Activated T-cell treated with anti-CD3 and anti-CD28 coated beads, Interleukin-2, amount 50 U/mL, for 4 hours (primary cell): ENCODE results near the gene CRYBA4. TPM values are rescaled to one million over a fixed set of nuclear protein-coding genes. Genes with fewer than 3 reads are reported as not detected.

Experiments
- ATAC-seq, 2 donors: fragments of 200-7000 bp; cut with Tn5 transposase; one replicate each; pipeline ENCODE4 v1.10.0; 2021
- DNase-seq: peaks from one replicate; pipeline ENCODE4 v3.0.0-alpha.2; 2020
- H3K27me3 Mint-ChIP-seq: one replicate; pipeline ENCODE4 v1.8.0; 2021; ENCODE audit warnings: low read depth, mixed read lengths
- H3K36me3 Mint-ChIP-seq: one replicate; pipeline ENCODE4 v1.8.0; 2022; ENCODE audit warnings: mixed read lengths; ENCODE audit not compliant: insufficient read depth
- H3K4me1 Mint-ChIP-seq: one replicate; pipeline ENCODE4 v1.8.0; 2021; ENCODE audit warnings: low read depth, mixed read lengths
- H3K4me3 Mint-ChIP-seq: one replicate; pipeline ENCODE4 v1.8.0; 2021; ENCODE audit warnings: mild to moderate bottlenecking, moderate library complexity, mixed read lengths
- H3K9me3 Mint-ChIP-seq: one replicate; pipeline ENCODE4 v1.8.0; 2021; ENCODE audit warnings: mixed read lengths
- total RNA-seq, 3 donors: library from RNA; stranded (reverse); gene quantifications; one replicate each; pipeline ENCODE4 v1.2.1, GENCODE V29; 2021

CRYBA4 gene
- total RNA-seq, 3 donors from 2014 or later, result not detected

- Mint-ChIP-seq H3K9me3 (no peaks in the 10 kb centered on the region), H3K36me3 (no peaks in the 10 kb centered on the region), H3K4me1 (peaks cover 36% of the 10 kb centered on the region), H3K27me3 (no peaks in the 10 kb centered on the region), H3K4me3 (no peak overlapping the region)
- ATAC-seq (peak in 1 of 2 donors; percentile 50), DNase-seq (no peak)
Observed at GRCh38 chr22:26650722-26651421, 29.1 kb downstream of the CRYBA4 start.

- ATAC-seq (no peak), DNase-seq (no peak)
- Mint-ChIP-seq H3K36me3 (no peaks in the 10 kb centered on the region), H3K4me3 (no peak overlapping the region), H3K27me3 (no peaks in the 10 kb centered on the region), H3K4me1 (peaks cover 29% of the 10 kb centered on the region), H3K9me3 (no peaks in the 10 kb centered on the region)
Observed at GRCh38 chr22:26651815-26652214, 30.1 kb downstream of the CRYBA4 start.

DNA sequence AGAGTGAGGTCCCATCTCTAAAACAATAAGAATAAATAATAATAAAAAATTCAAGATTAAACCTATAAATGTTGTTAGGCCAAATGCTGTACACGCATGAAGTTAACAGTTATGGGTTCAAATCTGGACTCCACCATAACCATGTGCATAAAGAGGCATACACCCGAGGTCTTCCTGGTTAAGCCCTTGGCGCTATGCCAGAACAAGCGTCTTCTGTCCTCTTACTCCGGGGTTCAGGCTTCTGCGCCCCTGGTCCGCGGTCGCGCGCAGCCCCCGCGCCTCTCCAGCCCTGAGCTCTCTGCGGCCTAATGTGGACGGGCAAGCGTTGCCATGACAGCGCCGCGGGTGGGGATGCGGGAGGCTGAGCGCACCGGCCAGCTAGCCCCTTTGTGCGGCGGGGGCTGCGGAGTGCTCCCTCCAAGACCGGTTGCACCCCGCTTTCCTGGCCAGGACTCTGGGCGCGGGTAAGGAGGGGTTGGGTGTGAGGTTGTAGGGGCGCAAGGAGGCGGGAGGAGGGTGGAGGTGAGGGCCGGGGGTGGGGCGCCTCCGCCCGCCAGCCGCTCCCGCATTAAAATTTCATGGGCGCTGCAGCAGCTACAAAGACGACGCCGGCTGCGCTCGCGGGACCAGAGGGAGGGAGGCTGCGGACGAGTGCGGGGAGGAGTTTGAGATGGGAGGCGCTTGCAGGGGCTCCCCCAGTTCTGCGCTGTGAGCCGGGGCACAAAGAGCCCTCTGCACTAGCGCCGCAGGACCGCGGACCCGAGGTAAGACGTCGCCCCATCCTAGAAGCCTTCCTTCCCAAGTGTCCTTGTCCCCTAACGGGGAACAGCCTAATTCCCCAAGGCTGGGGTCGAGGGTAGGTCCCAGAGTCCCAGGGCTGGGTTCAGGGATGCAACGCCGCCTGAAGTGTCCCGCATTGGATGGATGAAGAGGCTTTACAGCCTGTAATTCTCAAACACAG is 35.4 kb downstream of the CRYBA4 start, which contains the start of gene MIAT:
Gene MIAT (plus strand): TSS at position 698 of the 961 bp plus-strand sequence.
- Mint-ChIP-seq H3K4me1 (peaks cover 25% of the 10 kb centered on the region), H3K27me3 (no peaks in the 10 kb centered on the region), H3K9me3 (no peaks in the 10 kb centered on the region), H3K4me3 (peak within 1 kb of the TSS; percentile 90), H3K36me3 (no peaks in the 10 kb centered on the region)
- DNase-seq (peak; percentile 56), ATAC-seq (peak; percentile 80 to 88)

- peak; percentile 23 to 34 for ATAC-seq
- Mint-ChIP-seq H3K36me3 (no peaks in the 10 kb centered on the region), H3K4me1 (peaks cover 29% of the 10 kb centered on the region), H3K27me3 (no peaks in the 10 kb centered on the region), H3K9me3 (no peaks in the 10 kb centered on the region), H3K4me3 (peak overlapping the region; percentile 90)
- DNase-seq, result no peak
Observed at GRCh38 chr22:26658161-26658560, 36.4 kb downstream of the CRYBA4 start.

DNA sequence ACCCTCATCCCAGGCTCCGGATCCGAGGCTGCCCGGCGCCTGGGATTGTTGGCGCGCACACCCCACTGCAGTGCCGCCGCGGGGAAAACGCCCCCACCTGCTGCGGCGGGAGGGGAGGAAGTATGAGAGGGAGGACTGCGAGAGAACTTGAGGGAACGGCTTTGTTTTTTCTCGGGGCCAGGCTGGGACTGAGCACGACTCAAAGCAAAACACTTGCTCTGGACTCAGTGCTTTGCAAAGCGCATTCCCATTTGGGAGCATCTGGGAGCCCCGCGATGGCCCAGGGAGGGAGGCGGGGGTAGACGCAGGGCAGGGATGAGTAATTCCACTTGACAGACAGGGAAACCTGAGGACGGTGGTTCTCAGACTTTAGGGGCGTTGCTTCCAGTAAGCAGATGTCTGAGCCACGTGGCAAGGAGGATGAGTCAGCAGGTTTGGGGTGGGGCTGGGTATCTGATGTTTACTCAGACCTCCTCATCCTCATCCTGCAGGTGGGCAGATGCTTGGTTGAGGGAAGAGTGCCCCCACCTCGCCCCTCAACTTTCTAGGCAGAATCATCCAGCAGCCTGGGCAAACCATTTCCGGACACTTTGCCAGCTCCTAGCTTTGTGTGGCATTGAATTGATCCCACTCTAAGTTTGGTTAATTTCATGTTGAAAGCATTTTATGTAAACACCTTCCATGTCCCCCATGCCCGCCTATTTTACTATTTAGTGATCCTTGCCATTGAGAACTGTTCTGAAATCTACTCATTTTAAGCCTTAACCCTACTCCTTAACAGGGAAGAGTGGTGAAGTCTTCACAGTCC is 37.1 kb downstream of the CRYBA4 start:
- DNase-seq, result peak; percentile 83
- Mint-ChIP-seq H3K36me3 (no peaks in the 10 kb centered on the region), H3K9me3 (no peaks in the 10 kb centered on the region), H3K27me3 (no peaks in the 10 kb centered on the region), H3K4me3 (peak overlapping the region; percentile 90), H3K4me1 (peaks cover 32% of the 10 kb centered on the region)
- ATAC-seq, result peak; percentile 84 to 85

GRCh38 chr22:26660356-26660755 is 38.6 kb downstream of the CRYBA4 start:
- ATAC-seq, result no peak
- no peak overlapping the region for H3K4me3 Mint-ChIP-seq
- DNase-seq, result no peak
- no peaks in the 10 kb centered on the region for H3K9me3 Mint-ChIP-seq
- no peaks in the 10 kb centered on the region for H3K36me3 Mint-ChIP-seq
- peaks cover 45% of the 10 kb centered on the region for H3K4me1 Mint-ChIP-seq
- H3K27me3 Mint-ChIP-seq, result no peaks in the 10 kb centered on the region

DNA sequence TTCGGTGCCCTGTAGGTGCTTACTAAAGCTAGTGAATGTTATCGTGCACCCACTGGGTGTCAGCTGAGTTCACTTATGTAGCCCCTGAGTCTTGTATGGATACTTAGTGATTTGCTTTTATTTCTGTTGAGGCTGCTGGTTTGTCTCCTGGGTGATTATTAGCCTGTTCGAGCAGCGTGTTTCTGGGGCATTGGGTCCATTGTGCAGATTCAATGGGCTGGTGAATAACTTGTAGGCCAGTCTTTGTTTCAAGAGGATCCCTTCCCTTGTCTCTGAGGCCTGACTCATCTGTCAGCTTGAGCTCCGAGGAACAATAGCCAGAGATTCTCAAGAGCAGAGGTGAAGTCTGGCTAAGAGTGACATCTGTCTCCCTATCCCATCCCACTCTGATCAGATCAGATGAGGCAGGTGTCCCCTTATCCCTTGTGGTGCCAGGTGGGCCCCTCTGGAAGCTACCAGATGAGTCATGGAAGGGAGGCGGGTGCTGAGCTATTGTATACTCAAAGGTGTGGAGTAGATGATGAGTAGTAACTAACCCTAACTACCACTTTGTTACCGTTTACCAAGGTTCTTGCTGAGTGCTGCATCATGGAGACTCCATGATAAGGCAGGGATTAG is 39.3 kb downstream of the CRYBA4 start:
- ATAC-seq (no peak), DNase-seq (no peak)
- Mint-ChIP-seq H3K27me3 (no peaks in the 10 kb centered on the region), H3K9me3 (no peaks in the 10 kb centered on the region), H3K36me3 (no peaks in the 10 kb centered on the region), H3K4me3 (no peak overlapping the region), H3K4me1 (peaks cover 52% of the 10 kb centered on the region)

DNA sequence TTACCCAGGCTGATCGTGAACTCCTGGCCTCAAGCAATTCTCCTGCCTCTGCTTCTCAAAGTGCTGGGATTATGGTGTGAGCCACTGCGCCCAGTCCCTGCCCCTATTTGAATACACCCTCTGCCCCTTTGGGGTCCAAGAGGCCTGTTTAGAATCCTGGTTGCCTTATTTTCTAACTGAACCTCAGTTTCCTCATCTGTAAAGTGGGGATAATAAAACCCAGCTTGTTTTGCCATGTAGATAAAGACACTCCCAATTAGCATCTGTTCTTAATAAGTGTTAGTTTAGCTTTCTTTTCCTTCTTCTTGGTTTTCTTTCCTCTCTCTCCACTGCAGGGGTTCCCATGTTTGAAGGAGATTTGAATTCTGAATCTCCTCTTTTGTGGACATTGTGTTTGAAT is 40.4 kb downstream of the CRYBA4 start:
- peaks cover 54% of the 10 kb centered on the region for H3K4me1 Mint-ChIP-seq
- no peak overlapping the region for H3K4me3 Mint-ChIP-seq
- ATAC-seq (no peak), DNase-seq (no peak)
- H3K9me3 Mint-ChIP-seq, result no peaks in the 10 kb centered on the region
- no peaks in the 10 kb centered on the region for H3K27me3 Mint-ChIP-seq
- H3K36me3 Mint-ChIP-seq, result no peaks in the 10 kb centered on the region

- ATAC-seq (no peak), DNase-seq (no peak)
- Mint-ChIP-seq H3K9me3 (no peaks in the 10 kb centered on the region), H3K27me3 (no peaks in the 10 kb centered on the region), H3K36me3 (no peaks in the 10 kb centered on the region), H3K4me1 (peaks cover 45% of the 10 kb centered on the region), H3K4me3 (no peak overlapping the region)
Observed at GRCh38 chr22:26663374-26663923, 41.7 kb downstream of the CRYBA4 start.

- peaks cover 54% of the 10 kb centered on the region for H3K4me1 Mint-ChIP-seq
- H3K36me3 Mint-ChIP-seq, result no peaks in the 10 kb centered on the region
- H3K4me3 Mint-ChIP-seq, result peak overlapping the region; percentile 71
- H3K27me3 Mint-ChIP-seq, result no peaks in the 10 kb centered on the region
- ATAC-seq, result peak; percentile 9 to 16
- DNase-seq, result no peak
- H3K9me3 Mint-ChIP-seq, result no peaks in the 10 kb centered on the region
Observed at GRCh38 chr22:26665813-26666231, 44.1 kb downstream of the CRYBA4 start.

- Mint-ChIP-seq H3K9me3 (no peaks in the 10 kb centered on the region), H3K27me3 (no peaks in the 10 kb centered on the region), H3K4me1 (peaks cover 62% of the 10 kb centered on the region), H3K36me3 (no peaks in the 10 kb centered on the region), H3K4me3 (no peak overlapping the region)
- DNase-seq, result no peak
- ATAC-seq, result no peak
Observed at GRCh38 chr22:26667140-26667539, 45.4 kb downstream of the CRYBA4 start.

DNA sequence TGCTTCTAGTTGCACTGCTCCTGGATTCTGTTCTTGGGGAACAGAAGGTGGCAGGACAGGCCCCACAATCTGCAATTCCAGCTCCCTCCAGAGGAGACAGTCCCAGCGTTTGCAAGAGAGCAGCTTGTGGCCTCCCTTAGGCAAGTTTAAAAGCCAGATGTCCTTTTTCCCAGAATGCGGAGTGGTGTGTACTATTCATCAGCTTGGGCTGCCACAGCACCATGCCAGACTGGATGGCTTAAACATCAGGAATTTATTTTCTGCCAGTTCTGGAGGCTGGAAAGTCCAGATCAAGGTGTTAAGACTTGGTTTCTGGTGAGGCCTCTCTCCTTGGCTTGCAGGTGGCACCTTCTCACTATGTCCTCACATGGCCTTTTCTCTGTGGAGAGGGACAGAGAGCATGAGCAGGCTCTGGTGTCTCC is 47.3 kb downstream of the CRYBA4 start:
- ATAC-seq (no peak), DNase-seq (no peak)
- Mint-ChIP-seq H3K9me3 (no peaks in the 10 kb centered on the region), H3K27me3 (no peaks in the 10 kb centered on the region), H3K4me1 (peaks cover 67% of the 10 kb centered on the region), H3K4me3 (no peak overlapping the region), H3K36me3 (no peaks in the 10 kb centered on the region)

DNA sequence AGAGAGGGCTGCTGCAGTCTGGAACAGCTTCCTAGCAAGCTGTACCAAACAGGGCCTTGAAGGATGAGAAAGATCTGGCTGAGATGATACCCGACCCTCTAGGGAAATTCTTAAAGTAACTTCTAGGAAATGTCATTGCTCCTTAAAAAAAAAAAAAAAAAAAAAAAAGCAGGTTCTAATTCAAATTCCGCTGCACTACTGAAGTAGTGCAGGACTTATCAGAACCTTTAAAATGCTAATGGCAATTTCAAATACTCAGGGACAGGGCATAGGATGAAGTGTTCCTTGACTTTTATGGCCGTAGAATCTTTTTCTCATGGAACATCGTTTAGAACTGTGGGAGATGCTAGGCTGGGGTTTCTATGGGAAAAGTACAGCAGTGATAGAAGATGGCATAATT is 48.7 kb downstream of the CRYBA4 start:
- H3K27me3 Mint-ChIP-seq, result no peaks in the 10 kb centered on the region
- peak overlapping the region; percentile 1 for H3K4me3 Mint-ChIP-seq
- H3K36me3 Mint-ChIP-seq, result no peaks in the 10 kb centered on the region
- DNase-seq (no peak), ATAC-seq (no peak)
- peaks cover 67% of the 10 kb centered on the region for H3K4me1 Mint-ChIP-seq
- H3K9me3 Mint-ChIP-seq, result no peaks in the 10 kb centered on the region
